Activated T-helper 1 cell treated with anti-CD3 and anti-CD28 coated beads, Interleukin-12 subunit alpha, Interleukin-12 subunit beta, Interleukin-2, Interleukin-4 antibody, amounts not matched to agents 30 ng/mL and 10 ng/mL and 1 ng/mL, durations not matched to agents 14 hours and 24 hours and 36 hours (primary cell): Measurements from ENCODE around the gene LKAAEAR1. TPM values are rescaled to one million over a fixed set of nuclear protein-coding genes. Genes with fewer than 3 reads are reported as not detected.

Source experiments
- DNase-seq: peaks from one replicate; pipeline ENCODE4 v3.0.0; 2021; ENCODE audit warnings: low spot score
- H3K27ac Mint-ChIP-seq: one replicate; pipeline ENCODE4 v1.8.0; 2021; ENCODE audit warnings: mild to moderate bottlenecking, mixed read lengths
- H3K27me3 Mint-ChIP-seq: one replicate; pipeline ENCODE4 v1.8.0; 2022; ENCODE audit warnings: mild to moderate bottlenecking, moderate library complexity, mixed read lengths; ENCODE audit not compliant: insufficient read depth
- H3K36me3 Mint-ChIP-seq: one replicate; pipeline ENCODE4 v1.8.0; 2021; ENCODE audit warnings: low read depth, mixed read lengths
- H3K4me1 Mint-ChIP-seq: one replicate; pipeline ENCODE4 v1.8.0; 2021; ENCODE audit warnings: low read depth, mixed read lengths
- H3K4me3 Mint-ChIP-seq: one replicate; pipeline ENCODE4 v1.8.0; 2021; ENCODE audit warnings: mild to moderate bottlenecking, moderate library complexity, mixed read lengths
- H3K9me3 Mint-ChIP-seq: one replicate; pipeline ENCODE4 v1.8.0; 2021; ENCODE audit warnings: mixed read lengths
- intact Hi-C: fragments of 100-400 bp; cut with micrococcal nuclease; formaldehyde crosslinking; loops from one replicate; pipeline ENCODE4 v1.15.1; 2024
- total RNA-seq: library from RNA; stranded (reverse); gene quantifications from 2 replicates; pipeline ENCODE4 v1.2.3, GENCODE V29; 2022

LKAAEAR1 gene
- total RNA-seq, 1 donor from 2014 or later, result 0.31 TPM

DNA sequence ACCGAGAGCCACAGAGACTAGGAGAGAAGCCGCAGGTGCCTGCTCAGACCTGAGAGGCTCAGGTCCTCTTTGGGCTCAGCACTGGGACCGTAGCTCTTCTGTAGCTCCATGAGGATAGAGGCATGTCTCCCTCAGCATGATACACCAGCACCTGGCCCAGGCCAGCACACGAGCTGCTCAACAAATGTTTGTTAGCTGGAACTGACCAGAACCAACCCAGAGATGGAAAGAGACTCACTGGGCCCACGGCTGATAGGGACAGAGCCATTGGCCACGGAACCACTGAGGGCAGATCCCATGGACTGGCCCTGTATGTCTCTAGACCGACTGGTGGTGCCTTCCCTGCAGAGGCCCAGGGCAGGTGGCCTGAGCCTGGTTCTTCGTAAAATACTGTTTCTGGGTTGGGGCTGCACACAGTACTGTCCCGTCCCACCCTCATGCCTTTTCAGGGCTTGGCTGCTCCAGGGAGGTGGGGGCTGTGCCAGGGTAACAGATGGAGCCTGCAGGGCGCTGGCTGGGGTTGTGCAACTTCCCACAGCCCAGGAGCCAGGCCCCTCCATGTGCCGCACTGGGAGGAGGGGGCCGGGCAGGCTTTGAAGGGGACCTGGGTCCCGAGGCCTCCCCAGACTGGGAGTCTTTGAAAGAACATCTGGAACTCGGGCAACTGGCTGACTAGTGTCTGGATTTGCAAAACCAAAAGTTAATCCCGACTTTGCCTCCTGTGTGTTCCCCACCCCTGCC is 43.0 kb downstream of the LKAAEAR1 start:
- intact Hi-C loops, result loop anchor here (5.0 kb wide), 1 partner anchor 304 kb away; the partner anchor contains the start of genes LIME1 and SLC2A4RG
- Mint-ChIP-seq H3K27ac (peak overlapping the region; percentile 52), H3K27me3 (peaks cover 7% of the 10 kb centered on the region), H3K4me1 (peaks cover 48% of the 10 kb centered on the region), H3K4me3 (peak overlapping the region; percentile 77), H3K36me3 (peaks cover under 1% of the 10 kb centered on the region), H3K9me3 (no peaks in the 10 kb centered on the region)
- DNase-seq, result no peak

DNA sequence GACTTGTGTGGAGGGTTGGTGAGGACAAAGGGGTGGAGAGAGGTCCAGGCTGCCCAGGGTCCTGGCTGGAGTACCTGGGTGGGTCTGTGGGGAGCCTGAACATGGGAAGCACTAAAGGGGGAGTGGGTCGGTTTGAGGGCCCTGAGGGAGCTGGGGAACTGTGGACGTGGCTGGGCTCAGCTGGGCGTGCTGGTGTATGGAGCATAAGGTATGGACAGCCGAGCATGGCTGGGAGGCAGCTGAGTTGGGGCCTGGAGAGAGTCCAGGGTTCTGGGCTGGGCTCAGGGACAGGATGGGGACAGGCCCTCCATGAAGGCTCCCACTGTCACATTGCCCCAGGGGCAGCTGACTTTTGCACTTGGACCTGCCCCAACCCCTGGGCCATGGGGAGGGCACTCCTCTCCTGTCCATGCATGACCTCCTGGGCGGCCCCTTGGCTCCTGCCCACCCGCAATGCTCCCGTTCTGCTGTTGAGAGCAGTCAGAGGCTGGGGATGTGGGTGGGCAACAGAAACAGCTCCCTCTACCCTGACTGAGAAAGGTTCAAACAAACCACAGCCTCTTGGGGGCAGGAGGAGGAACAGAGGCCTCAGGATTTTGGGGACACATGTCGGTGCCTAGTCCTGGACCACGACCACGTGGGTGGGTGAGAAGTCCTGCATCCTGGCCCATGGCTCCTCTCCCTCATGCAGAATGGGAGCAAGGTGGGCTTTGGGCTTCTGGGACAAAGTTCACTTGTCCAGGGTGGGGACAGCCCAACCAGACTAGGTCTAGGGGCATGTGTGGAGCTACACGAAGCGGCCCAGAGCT is 43.8 kb downstream of the LKAAEAR1 start:
- Mint-ChIP-seq H3K36me3 (peaks cover under 1% of the 10 kb centered on the region), H3K27me3 (peaks cover 3% of the 10 kb centered on the region), H3K4me1 (peaks cover 44% of the 10 kb centered on the region), H3K27ac (no peak overlapping the region), H3K4me3 (peak overlapping the region; percentile 77), H3K9me3 (no peaks in the 10 kb centered on the region)
- intact Hi-C loops, result loop anchor here (5.0 kb wide), 1 partner anchor 303 kb away; the partner anchor contains the start of genes LIME1 and SLC2A4RG
- no peak for DNase-seq

DNA sequence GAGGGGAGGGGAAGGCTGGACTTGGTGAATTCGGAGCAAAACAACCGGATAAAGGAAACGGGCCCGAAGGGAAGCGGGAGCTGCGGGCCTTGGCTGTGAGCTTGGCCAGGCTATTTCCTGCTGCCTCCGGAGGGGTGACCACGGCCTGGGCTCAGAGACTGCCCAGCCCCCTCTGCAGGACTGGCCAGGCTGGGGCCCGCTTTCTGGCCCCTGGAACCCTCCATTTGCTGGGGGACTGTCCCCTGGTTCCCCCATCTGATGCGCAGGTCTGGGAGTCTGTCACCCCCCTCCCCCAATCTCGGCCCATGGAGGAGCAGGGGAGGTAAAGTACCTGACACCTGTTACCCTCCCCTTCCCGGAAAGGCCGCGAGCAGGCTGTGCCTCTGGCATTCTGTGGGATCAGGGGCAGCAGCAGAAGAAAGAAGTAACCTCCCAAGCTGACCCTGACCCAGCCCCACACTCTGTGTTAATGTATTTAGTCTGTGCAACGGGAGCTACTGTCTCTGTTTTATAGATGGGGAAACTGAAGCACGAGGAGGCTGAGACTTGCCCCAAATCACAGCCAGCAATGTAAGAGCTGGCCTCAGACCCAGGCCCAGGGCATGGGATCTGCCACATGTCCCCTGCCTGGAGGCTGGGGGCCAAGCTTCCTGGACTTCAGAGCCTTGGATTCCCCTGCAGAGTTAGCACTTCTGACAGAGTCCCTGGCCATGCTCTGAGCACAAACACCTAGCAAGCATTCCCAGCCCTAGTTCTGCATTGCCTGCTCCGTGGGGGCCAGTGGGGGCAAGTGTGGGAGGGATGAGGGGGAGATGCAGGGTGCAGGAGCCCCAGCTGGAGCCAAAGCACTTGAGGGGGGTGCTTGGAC is 44.7 kb downstream of the LKAAEAR1 start:
- DNase-seq, result no peak
- Mint-ChIP-seq H3K27ac (peak overlapping the region; percentile 63), H3K27me3 (peaks cover 3% of the 10 kb centered on the region), H3K36me3 (peaks cover 7% of the 10 kb centered on the region), H3K4me3 (peak overlapping the region; percentile 73), H3K4me1 (peaks cover 51% of the 10 kb centered on the region), H3K9me3 (no peaks in the 10 kb centered on the region)
- intact Hi-C loops, result loop anchor here (1.0 to 5.0 kb wide), 5 partner anchors 18 to 302 kb away; partner anchors contain the start of genes LIME1, RGS19, SLC2A4RG and TCEA2

DNA sequence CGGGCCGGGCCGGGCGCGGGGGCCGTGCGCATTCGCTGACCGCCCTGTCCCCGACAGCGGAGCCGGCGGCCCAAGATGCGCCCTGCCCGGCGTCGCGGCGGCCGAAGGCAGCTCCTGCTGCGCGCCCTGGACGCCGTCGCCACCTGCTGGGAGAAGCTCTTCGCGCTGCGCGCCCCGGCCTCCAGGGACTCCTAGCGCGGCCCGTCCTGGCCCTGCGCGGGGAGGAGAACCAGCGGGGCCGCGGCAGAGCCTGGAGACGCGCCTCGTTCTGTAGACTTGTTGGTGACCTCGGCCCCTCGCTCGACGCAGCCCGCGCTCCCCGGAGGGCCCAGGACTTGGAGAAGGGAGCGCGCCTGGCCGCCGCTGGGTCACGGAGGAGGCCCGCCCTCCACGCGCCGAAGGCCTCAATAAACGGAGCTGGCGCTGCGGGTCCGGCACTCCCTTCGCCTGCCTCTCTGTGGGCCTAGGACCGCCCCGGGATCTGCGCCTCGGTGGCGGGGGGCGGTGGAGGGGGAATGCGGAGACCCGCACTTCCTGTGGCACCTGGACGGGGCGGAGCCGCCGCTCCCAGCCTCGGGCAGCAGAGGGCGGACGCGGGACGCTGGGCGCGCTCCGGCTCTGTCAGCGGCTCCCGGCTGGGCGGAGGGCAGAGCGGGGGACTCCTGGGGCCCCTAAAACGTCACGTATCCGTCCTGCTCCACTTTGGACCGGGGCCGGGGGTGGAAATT is 45.5 kb downstream of the LKAAEAR1 start:
- H3K4me3 Mint-ChIP-seq, result peak overlapping the region; percentile 73
- H3K27ac Mint-ChIP-seq, result no peak overlapping the region
- intact Hi-C loops, result loop anchor here (1.0 to 5.0 kb wide), 4 partner anchors 19 to 82 kb away; partner anchors contain the start of genes RGS19 and TCEA2

DNA sequence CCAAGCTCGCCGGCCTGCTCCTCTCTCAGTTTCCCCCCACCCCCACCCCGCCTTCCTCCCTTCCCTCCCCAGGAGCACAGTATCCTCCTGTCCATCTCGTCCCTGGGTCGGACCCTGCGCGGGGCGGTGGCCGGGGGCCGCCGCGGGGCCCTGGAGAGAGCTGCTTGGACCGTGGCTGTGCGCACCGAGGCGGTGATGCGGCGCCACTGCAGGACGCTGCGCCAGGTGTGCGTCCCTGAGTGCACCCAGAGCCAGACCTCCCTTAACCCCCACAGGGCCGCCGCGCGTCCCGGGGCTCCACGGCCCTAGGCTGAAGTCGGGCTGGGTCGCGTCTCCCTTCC is 46.0 kb downstream of the LKAAEAR1 start:
- Mint-ChIP-seq H3K4me1 (peaks cover 52% of the 10 kb centered on the region), H3K27me3 (peaks cover 3% of the 10 kb centered on the region), H3K4me3 (peak overlapping the region; percentile 81), H3K36me3 (peaks cover 15% of the 10 kb centered on the region), H3K9me3 (no peaks in the 10 kb centered on the region), H3K27ac (no peak overlapping the region)
- no peak for DNase-seq
- intact Hi-C loops, result loop anchor here (5.0 kb wide), 1 partner anchor 39 kb away; the partner anchor contains the start of gene RGS19

More for the DNA sequence above, 45.5 kb downstream of the LKAAEAR1 start:
- H3K27me3 Mint-ChIP-seq, result peaks cover 3% of the 10 kb centered on the region
- H3K4me1 Mint-ChIP-seq, result peaks cover 51% of the 10 kb centered on the region
- no peaks in the 10 kb centered on the region for H3K9me3 Mint-ChIP-seq
- peaks cover 11% of the 10 kb centered on the region for H3K36me3 Mint-ChIP-seq
- DNase-seq, result peak; percentile 77

DNA sequence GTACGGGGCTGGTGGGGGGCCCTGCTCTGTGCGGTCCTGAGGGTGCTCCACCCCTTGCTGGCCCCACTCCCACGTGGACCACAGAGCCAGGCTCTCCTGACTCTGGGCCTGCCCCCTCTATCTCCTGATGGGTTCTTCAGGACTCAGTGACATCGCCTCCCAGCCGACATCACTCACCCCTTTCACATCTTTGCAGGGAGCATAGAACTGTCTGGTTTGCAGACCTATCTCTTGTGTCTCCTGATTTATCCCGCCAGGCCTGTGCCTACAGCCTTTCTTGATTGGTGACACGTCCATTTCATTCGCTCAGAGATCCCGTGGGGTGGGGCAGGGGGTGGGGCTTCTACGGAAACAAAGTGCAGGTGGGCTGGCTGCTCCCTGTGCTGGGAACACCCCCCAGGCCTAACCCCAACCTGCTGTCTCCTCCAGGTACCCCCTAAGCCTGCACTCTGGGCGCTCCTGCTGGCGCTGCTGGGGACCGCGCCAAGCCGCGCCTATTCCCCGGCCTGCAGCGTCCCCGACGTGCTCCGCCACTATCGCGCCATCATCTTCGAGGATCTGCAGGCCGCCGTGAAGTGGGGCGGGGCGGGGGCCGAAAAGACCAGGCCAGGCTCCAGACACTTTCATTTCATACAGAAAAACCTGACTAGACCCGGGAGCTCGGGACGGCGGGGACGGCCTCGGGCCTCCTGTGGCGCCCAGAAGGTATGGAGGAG is 46.5 kb downstream of the LKAAEAR1 start:
- Mint-ChIP-seq H3K27me3 (peaks cover 3% of the 10 kb centered on the region), H3K9me3 (no peaks in the 10 kb centered on the region), H3K27ac (peak overlapping the region; percentile 86), H3K4me3 (peak overlapping the region; percentile 81), H3K36me3 (peaks cover 15% of the 10 kb centered on the region), H3K4me1 (peaks cover 52% of the 10 kb centered on the region)
- intact Hi-C loops, result loop anchor here (5.0 kb wide), 1 partner anchor 40 kb away; the partner anchor contains the start of gene RGS19
- DNase-seq, result no peak

DNA sequence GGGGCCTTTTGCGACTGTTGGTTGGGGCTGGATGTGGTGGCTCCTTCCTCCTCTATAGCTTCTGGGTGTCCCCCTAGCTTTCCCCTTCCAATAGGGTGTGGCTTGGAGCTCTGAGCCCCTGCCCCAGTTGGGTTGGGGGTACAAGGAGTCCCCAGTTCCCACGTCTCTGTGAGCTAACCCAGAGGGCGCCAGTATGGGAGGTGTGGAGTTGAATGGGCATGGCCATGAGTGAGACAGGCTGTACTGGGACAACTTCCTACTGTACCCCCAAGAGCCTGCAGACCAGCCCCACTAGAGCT is 47.0 kb downstream of the LKAAEAR1 start:
- H3K27ac Mint-ChIP-seq, result peak overlapping the region; percentile 86

DNA sequence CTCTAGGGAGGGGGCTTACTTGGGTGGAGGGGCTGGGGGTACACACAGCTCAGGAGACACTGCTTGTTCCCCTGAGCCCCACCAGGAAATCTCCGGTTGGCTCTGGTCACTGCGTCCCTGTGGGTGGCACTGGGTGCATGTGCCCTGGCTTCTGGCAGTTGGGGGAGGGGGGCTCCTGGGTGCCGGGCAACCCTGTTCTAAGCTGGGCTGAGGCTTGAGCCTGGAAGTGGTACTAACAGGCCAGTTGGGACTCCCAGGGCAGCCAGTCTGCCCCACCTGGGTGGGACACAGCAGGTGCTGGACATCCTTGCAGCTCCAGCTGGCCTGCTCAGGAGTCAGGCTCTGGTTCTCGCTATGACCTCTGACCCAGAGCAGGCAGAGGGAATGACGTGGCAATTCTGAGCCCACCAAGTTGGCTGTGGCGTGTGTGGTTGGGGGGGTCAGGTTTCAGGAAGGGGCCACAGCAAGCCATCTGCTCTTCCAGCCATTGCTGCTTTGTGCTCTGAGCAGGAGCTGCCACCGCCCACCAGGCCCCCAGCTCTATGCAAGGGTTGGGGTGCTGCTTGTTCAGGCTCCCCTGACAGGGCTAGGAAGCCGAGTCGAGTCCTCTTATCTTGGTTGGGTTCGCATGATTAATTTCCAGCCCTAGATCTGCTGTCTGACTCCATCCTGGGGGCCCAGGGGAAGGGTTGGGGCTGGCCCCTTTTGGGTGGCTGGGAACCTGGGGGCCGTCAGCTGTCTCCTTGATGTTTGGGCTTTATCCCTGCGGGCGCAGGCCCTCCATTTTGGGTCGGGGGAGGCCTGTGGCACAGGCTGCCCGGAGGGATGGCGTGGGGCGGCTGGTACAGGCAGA is 47.6 kb downstream of the LKAAEAR1 start:
- peaks cover 3% of the 10 kb centered on the region for H3K27me3 Mint-ChIP-seq
- intact Hi-C loops, result loop anchor here (5.0 kb wide), 1 partner anchor 41 kb away; the partner anchor contains the start of gene RGS19
- peaks cover 52% of the 10 kb centered on the region for H3K4me1 Mint-ChIP-seq
- H3K27ac Mint-ChIP-seq, result peak overlapping the region; percentile 86
- peak overlapping the region; percentile 81 for H3K4me3 Mint-ChIP-seq
- H3K36me3 Mint-ChIP-seq, result peaks cover 15% of the 10 kb centered on the region
- no peaks in the 10 kb centered on the region for H3K9me3 Mint-ChIP-seq
- DNase-seq, result no peak

More for the DNA sequence above, 47.0 kb downstream of the LKAAEAR1 start:
- intact Hi-C loops, result loop anchor here (5.0 kb wide), 1 partner anchor 40 kb away; the partner anchor contains the start of gene RGS19
- H3K9me3 Mint-ChIP-seq, result no peaks in the 10 kb centered on the region
- H3K27me3 Mint-ChIP-seq, result peaks cover 3% of the 10 kb centered on the region
- peak overlapping the region; percentile 81 for H3K4me3 Mint-ChIP-seq
- DNase-seq, result no peak
- peaks cover 52% of the 10 kb centered on the region for H3K4me1 Mint-ChIP-seq
- H3K36me3 Mint-ChIP-seq, result peaks cover 15% of the 10 kb centered on the region

DNA sequence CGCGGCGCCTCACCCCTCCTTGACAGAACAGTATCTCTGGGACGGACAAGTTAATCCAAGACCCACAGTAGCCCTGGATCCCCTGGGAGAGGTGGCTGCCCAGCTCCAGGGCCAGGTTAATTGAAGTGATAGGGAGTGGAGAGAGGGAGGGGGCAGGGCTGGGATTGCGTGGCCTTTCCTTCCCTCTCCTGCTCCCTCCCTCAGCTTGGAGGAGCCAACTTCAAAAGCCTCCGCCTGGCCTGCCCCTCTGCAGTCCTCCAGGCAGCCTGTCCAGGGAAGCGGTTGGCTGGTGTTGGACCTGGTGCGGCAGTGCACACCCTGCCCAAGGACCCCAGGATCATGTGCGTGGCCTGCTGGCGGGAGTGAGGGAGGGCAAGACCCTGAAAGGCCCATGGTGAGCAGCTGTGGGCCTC is 48.3 kb downstream of the LKAAEAR1 start, which contains the start of gene C20orf204:
Gene C20orf204 (plus strand): TSS at position 250 of the 413 bp plus-strand sequence. CDS start 142 bp downstream, at position 392.
- peak within 1 kb of the TSS; percentile 81 for H3K4me3 Mint-ChIP-seq
- H3K36me3 Mint-ChIP-seq, result peaks cover 18% of the 10 kb centered on the region
- intact Hi-C loops, result loop anchor here (1.0 to 5.0 kb wide), 3 partner anchors 41 to 498 kb away; partner anchors contain the start of gene RGS19
- H3K27me3 Mint-ChIP-seq, result peaks cover 3% of the 10 kb centered on the region
- peaks cover 49% of the 10 kb centered on the region for H3K4me1 Mint-ChIP-seq
- no peak for DNase-seq
- no peaks in the 10 kb centered on the region for H3K9me3 Mint-ChIP-seq
- peak within 1 kb of the TSS; percentile 98 for H3K27ac Mint-ChIP-seq

DNA sequence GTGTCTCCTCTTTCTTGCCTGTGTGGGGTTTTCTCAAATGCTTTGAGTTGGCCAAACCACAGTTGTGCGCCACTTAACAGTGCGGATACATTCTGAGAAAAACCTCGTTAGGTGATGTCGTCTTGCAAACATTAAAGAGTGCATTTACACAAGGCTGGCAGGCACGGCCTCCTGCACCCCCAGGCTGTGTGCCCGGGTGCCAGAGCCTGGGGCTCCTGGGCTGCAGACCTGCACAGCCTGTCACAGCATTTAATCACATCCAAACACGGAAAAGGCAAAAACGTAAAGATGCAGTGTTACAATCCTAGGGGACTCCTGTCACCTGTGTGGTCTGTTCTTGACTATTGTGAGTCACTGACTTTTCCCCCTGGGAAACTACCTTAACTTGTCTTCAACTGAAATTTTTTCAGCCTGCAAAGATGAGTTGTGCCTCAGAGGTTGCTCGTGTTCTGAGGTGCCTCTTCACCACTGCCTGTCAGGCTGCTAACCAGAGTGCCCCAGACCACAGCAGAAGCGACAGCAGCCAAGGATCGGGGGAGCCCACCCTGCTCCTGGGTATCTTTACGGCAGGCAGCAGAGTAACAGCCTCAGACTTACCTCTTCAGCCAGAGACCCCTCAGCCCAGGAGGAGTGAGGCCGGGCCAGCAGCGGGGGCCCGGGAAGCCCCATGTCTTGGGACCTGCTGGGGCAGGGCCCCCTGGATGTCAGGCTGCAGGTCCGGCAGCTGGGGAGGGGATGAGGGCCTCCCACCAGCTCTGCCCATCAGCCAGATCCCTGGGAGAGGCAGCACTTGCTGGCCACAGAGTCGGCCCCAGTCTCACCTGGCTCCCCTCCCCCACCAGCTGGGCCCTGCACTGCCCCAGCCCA is 48.9 kb downstream of the LKAAEAR1 start:
- peaks cover 47% of the 10 kb centered on the region for H3K4me1 Mint-ChIP-seq
- intact Hi-C loops, result loop anchor here (1.0 to 5.0 kb wide), 3 partner anchors 42 to 497 kb away; partner anchors contain the start of gene RGS19
- H3K36me3 Mint-ChIP-seq, result peaks cover 21% of the 10 kb centered on the region
- no peaks in the 10 kb centered on the region for H3K9me3 Mint-ChIP-seq
- DNase-seq, result peak; percentile 59
- H3K4me3 Mint-ChIP-seq, result peak overlapping the region; percentile 79
- peaks cover 3% of the 10 kb centered on the region for H3K27me3 Mint-ChIP-seq
- H3K27ac Mint-ChIP-seq, result peak overlapping the region; percentile 98
